ENCODE measurements around the gene OTUB2. TPM values are rescaled to one million over a fixed set of nuclear protein-coding genes. Genes with fewer than 3 reads are reported as not detected.

The OTUB2 gene
- total and polyA plus RNA-seq, 2 of the 8 experiments (the other 6 are each of a cell fraction or from before 2014, with no cell fraction given) = 2.2 to 4.2 TPM

DNA sequence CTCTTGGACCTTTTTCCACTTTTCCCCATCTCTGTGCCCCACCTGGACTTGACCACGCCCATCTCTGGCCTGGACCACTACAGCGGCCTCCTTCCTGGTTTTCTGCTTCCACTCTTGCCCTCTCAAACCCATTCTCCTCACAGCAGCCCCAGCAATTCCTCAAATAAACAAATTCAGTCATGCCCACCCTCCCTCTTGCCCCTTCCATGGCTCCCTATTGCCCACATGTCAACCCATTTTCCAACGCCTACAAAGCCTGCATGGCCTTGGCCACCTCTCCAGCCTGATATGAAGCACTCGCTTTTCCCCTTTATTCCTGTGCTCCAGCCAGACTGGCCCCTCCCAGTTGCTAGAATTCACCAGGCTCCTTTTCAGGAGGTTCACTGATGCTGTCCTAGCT, 5.9 kb upstream of the OTUB2 start:
- H3K18ac ChIP-seq (ENCODE audit: extremely low read depth, low read length) = no peak overlapping the region
- H3K27me3 ChIP-seq (replicated peaks in 1 of 4; ENCODE audit: control insufficient read depth in 3 of 4, extremely low read depth in 1 of 4, insufficient read depth in 3 of 4, low read length in 3 of 4) = no peaks in the 10 kb centered on the region; a peak in 1 of 7 replicates
- no peaks in the 10 kb centered on the region; a peak in 1 of 8 replicates for H3K36me3 ChIP-seq (ENCODE audit: control insufficient read depth in 2 of 4, insufficient read depth in 4 of 4, low read length in 3 of 4)
- H2AK5ac ChIP-seq (ENCODE audit: low read depth, low read length) = no peak overlapping the region
- H3K4me3 ChIP-seq (ENCODE audit: extremely low read depth in 1 of 4, insufficient read depth in 2 of 4, low read depth in 3 of 4, low read length in 4 of 4) = no peak overlapping the region
- no peak overlapping the region for H3K4me2 ChIP-seq (ENCODE audit: insufficient read depth in 1 of 2, low read depth in 2 of 2, low read length in 2 of 2)
- ChIA-PET POLR2A (ENCODE audit: partially characterized antibody) (interaction anchor here (1.2 kb wide), 1 partner anchor 90 kb away, joined by 3 read pairs; the partner anchor contains the start of gene IFI27), CTCF (ENCODE audit: partially characterized antibody) (interaction anchor here (0.9 to 9.7 kb wide), 10 partner anchors 9 to 365 kb away, joined by 3 to 65 read pairs (median 4); no protein-coding TSS in a partner anchor)
- TF ChIP-seq HDAC2 (IDR thresholded peaks at IDR 0.05; ENCODE audit: borderline replicate concordance in 1 of 2, low read depth in 2 of 2, low read length in 2 of 2) (peak in 1 of 2 experiments; percentile 48; a peak in 1 of 4 replicates), KDM1A (IDR thresholded peaks at IDR 0.05; ENCODE audit: borderline replicate concordance, low read length) (peak; percentile 92; the same call in 1 of the 2 replicates), EGR1 (IDR thresholded peaks at IDR 0.05; ENCODE audit: borderline replicate concordance, low read depth, low read length) (no peak), KDM4A (IDR thresholded peaks at IDR 0.05; ENCODE audit: low read depth, low read length, severe bottlenecking) (no peak)
- no peak overlapping the region for H3K27ac ChIP-seq (ENCODE audit: low read depth, low read length)
- no peaks in the 10 kb centered on the region for H3K79me1 ChIP-seq (ENCODE audit: low read depth, low read length)
- peaks cover 0 to 18% (median 10%) of the 10 kb centered on the region in 4 experiments; a peak in 4 of 7 replicates for H3K4me1 ChIP-seq (replicated peaks in 1 of 4; ENCODE audit: control insufficient read depth in 3 of 4, insufficient read depth in 4 of 4, low read length in 3 of 4)
- FAIRE-seq (no peak), DNase-seq (ENCODE audit: low read depth in 1 of 2, low spot score in 2 of 2) (no peak)
- no peak overlapping the region for H3K9ac ChIP-seq (replicated peaks in 1 of 4; ENCODE audit: extremely low read depth in 1 of 4, low read depth in 3 of 4, low read length in 3 of 4)
- no peaks in the 10 kb centered on the region for H3K79me2 ChIP-seq (ENCODE audit: control insufficient read depth in 1 of 2, insufficient read depth in 2 of 2, low read length in 2 of 2)
- H3K23ac ChIP-seq (ENCODE audit: insufficient read length) = no peak overlapping the region
- H4K5ac ChIP-seq (ENCODE audit: insufficient read length, low read depth, low read length) = no peak overlapping the region
- H2BK120ac ChIP-seq (replicated peaks; ENCODE audit: low read depth, low read length) = no peak overlapping the region
- H2BK20ac ChIP-seq (ENCODE audit: low read length) = no peak overlapping the region
- no peak overlapping the region for H2BK5ac ChIP-seq (ENCODE audit: low read depth, low read length)
- H2BK12ac ChIP-seq (ENCODE audit: low read depth, low read length) = no peak overlapping the region
- no peak overlapping the region for H4K8ac ChIP-seq (ENCODE audit: extremely low read depth, insufficient read depth, low read length)
- H3K4ac ChIP-seq (replicated peaks; ENCODE audit: insufficient read length, low read depth, low read length) = no peak overlapping the region
- no peak overlapping the region for H4K91ac ChIP-seq (replicated peaks; ENCODE audit: insufficient read length, low read length)
- 91% methylated on average over 4 of the region's 4 CpGs; no CpG with 5 or more reads in 1 of the 2 experiments for WGBS, 2 experiments (ENCODE audit: extremely low coverage in 1 of 2, insufficient coverage in 1 of 2, insufficient read length in 1 of 2, insufficient replicate concordance in 2 of 2, low coverage in 1 of 2, low lambda C conversion rate in 2 of 2, missing lambda C conversion rate in 1 of 2)
- H3K14ac ChIP-seq (ENCODE audit: insufficient read length) = no peak overlapping the region
- no peaks in the 10 kb centered on the region; the same call in 1 of the 2 replicates for H3K23me2 ChIP-seq (ENCODE audit: low read depth, low read length)
- no peak overlapping the region for H3K56ac ChIP-seq (replicated peaks; ENCODE audit: insufficient read length, low read depth, low read length)
- H3K9me3 ChIP-seq (ENCODE audit: insufficient read depth in 2 of 2, low read depth in 1 of 2, low read length in 1 of 2) = no peaks in the 10 kb centered on the region
- H2AFZ ChIP-seq (ENCODE audit: low read length) = no peak overlapping the region
- H2BK15ac ChIP-seq (ENCODE audit: low read length) = no peak overlapping the region
- no peaks in the 10 kb centered on the region for H4K20me1 ChIP-seq (replicated peaks in 1 of 2; ENCODE audit: control insufficient read depth in 1 of 2, insufficient read depth in 2 of 2, low read length in 2 of 2)

Data from H1 (cell line).